GM19468 (cell line): ENCODE results near the gene CCDC50.

ENCODE experiments used
- ATAC-seq: cut with Tn5 transposase; IDR thresholded peaks from one replicate; pipeline ENCODE4 v1.9.1; 2021; ENCODE audit warnings: mild to moderate bottlenecking, moderate library complexity, moderate number of reproducible peaks; ENCODE audit not compliant: unreplicated experiment; ENCODE audit errors: extremely low read depth

CCDC50 gene

GRCh38 chr3:191412759-191413158 lies 83.6 kb downstream of the CCDC50 start:
- ATAC-seq, result no peak

DNA sequence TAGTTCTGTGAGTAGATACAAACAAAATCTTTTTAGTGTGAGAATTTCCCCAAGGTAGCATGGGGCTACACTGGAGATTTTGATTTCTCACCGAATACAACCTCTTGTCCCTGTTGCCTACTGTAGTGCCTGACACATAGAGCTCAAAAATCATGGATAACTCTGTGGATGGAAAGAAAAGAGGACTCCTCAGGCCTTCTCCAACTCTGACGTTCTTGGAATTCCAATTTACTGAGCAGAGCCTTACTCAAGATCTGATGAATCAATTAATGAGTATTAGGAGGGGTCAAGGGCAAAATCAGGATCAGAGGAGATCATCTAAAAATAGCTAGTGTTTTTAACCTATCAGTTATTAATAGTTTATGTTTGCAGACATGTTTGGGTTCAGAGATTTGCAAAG lies 85.1 kb downstream of the CCDC50 start:
- no peak for ATAC-seq

GRCh38 chr3:191414732-191415131 lies 85.5 kb downstream of the CCDC50 start:
- ATAC-seq, result no peak

DNA sequence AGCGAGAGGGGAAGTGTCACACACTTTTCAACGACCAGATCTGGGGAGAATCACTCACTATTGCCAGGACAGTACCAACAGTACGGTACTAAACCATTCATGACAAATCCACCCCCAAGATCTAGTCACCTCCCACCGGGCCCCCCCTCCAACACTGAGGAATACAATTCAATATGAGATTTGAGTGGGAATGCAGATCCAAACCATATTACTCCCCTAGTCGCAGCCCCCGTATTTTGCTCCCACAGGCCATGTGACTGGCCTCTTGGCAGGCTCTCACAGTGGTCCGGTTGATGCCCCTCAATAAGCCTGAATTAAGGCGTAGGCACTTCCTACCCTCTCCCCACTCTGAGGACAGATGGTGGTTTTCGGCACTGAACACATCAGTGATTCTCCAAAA lies 86.4 kb downstream of the CCDC50 start:
- no peak for ATAC-seq

DNA sequence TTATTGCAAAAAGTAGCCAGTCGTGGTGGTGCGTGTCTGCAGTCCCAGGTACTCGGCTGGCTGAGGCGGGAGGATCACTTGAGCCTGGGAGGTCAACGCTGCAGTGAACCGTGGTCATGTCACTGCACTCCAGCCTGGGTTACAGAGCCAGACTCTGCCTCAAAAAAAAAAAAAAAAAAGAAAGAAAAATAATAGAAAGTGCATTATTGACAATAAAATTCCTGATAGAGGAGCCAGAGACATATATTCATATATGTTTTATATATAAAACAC lies 88.2 kb downstream of the CCDC50 start:
- no peak for ATAC-seq

- no peak for ATAC-seq
Observed at GRCh38 chr3:191420771-191421170, 91.6 kb downstream of the CCDC50 start.

GRCh38 chr3:191424881-191425280 lies 95.7 kb downstream of the CCDC50 start:
- ATAC-seq, result no peak

- no peak for ATAC-seq
Observed at GRCh38 chr3:191425322-191425734, 96.1 kb downstream of the CCDC50 start.

- ATAC-seq, result no peak
Observed at GRCh38 chr3:191426311-191426710, 97.1 kb downstream of the CCDC50 start.

- ATAC-seq, result no peak
Observed at GRCh38 chr3:191428177-191428576, 99.0 kb downstream of the CCDC50 start.

DNA sequence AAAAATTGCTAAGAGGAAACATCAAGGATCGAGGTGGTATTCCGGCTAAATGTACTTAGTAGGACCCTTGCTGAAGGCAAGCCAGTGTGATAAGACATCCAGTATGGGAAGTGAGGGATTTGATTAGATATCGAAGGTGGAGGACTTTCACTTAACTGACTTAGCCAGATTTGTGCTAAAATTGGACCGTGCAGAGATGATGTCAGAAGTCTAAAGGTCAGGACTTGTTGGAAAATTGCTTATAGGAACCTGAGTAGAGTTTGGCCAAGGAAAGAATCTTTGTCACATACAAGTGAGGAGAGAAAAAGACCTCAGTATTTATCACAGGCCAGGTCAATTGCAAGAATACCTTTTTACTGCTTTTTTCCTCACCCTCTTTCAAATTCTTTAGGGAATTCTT lies 100.9 kb downstream of the CCDC50 start:
- no peak for ATAC-seq

DNA sequence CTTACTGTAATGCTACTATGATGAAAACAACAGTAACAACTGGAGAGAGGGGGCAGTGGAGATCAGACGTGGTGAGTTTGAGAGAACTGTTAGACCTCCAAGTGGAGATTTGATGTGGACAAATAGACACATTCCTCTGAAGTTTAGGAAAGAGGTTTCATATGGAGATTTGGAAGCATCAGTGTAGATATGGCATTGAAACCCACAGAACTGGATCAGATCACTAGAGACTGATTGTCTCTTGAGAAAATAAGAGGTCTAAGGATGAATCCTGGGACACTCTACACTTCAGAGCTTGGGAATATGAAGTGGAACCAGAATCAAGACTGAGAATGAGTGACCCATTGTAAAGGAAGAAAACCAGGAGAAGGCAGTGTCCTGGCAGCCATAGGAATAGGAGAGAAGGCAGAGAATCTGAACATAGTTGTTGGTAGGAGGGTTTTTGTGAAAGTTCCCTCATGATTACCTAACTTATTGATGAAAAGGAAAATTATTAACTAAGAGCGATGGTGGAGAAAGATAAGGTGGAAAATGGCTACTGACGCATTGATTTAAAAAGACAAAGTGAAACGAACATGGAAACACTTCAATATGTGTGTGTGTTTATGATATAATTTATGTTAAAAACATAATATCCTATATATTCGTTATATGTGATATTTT lies 102.1 kb downstream of the CCDC50 start:
- no peak for ATAC-seq

DNA sequence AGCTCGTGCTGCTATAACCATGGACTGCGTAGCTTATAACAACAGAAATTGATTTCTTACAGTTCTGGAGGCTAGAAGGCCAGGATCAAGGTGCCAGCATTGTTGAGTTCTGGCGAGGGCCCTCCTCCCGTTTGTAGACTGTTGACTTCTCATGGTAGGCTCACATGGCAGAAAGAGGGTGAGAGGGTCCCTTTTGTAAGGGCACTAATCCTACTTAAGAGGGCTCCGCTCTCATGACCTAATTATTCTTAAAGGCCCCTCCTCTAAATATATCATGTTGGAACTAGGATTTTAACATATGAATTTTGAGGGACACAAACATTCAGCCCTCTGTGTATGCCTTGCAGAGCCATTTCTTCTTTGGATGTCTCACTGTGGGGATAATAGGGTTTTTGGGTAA lies 103.0 kb downstream of the CCDC50 start:
- no peak for ATAC-seq

DNA sequence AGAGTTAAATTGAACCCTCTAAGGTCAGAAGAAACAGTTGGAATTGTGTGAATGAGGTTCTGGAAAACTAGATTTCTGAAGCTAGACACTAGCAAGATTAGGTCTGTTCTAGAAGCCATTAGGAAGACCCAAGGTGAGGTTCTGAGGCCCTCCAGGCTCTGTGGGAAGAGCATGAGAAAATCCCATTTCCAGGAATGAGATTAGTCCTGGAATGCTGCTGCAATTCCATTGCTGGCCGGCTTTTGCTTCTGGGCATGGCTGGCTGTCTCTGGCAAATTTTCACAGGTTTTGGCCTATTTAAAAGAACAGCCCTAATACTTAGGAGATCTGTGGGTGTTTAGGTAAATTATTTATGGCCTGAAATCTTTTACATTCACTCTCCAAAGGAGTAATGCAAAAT lies 104.8 kb downstream of the CCDC50 start:
- ATAC-seq, result no peak

- no peak for ATAC-seq
Observed at GRCh38 chr3:191435981-191436380, 106.8 kb downstream of the CCDC50 start.

DNA sequence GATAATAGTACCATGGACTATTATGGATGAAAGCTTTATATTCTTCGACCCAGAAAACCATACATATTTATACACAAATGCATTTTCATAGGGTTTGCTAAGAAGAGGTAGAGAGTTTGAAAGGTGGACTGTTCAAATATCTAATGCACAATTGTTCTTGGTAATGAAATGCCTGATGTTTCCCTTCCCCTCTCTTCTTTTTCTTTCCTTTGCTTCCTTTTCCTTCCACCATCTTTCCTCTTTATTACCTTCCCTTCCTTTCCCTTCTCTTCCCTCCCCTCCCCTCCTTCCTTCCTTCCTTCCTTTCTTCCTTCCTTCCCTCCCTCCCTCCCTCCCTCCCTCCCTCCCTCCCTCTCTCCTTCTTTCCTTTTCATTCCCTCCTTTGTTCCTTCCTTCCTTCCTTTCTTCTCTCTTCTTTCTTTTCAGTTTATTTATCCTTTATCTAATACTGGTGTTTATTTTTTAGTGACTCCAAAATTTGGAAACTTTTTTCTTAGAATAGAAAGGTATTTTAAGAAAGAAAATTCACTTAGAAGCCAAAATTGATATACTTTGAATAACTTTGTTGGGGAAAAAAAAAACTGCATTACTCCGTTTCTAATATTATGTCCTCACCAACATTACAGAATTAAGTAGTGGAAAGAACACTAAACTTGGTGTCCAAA lies 109.1 kb downstream of the CCDC50 start:
- ATAC-seq, result no peak

DNA sequence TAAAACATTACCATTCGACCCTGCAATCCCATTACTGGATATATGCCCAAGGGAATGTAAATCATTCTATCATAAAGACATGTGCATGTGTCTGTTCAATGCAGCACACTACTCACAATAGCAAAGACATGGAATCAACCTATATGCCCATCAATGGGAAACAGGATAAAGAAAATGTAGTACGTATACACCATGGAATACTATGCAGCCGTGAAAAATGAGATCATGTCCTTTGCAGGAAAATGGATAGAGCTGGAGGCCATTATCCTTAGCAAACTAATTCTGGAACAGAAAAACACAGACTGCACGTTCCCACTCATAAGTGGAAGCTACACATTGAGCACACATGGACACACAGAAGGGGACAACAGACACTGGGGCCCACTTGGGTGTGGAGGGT lies 111.3 kb downstream of the CCDC50 start:
- no peak for ATAC-seq

DNA sequence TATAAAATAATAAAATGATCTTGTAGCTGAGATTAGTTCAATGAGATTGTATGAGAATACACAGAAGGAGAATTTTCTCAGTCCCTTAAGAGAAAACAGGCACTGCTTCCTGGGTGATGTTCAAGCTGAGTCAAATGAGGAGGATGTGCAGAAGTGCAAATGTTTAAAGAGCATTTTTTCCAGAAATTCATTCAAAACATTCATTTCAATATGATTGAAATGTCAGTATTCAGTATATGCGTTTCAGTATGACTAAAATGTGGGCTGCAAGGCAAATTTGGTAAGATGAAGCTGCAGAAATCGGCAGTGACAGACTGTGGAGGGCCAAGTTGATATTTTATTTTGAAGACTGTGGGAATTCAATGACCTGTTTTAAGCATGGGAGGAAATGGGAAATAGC lies 112.5 kb downstream of the CCDC50 start:
- no peak for ATAC-seq

- no peak for ATAC-seq
Observed at GRCh38 chr3:191444569-191444968, 115.4 kb downstream of the CCDC50 start.
